ENCODE measurements around the gene ANKEF1.

Gene ANKEF1

GRCh38 chr20:10089871-10090587 is 55.2 kb downstream of the ANKEF1 start:
- DNase-seq (ENCODE audit: low read depth): no peak

DNA sequence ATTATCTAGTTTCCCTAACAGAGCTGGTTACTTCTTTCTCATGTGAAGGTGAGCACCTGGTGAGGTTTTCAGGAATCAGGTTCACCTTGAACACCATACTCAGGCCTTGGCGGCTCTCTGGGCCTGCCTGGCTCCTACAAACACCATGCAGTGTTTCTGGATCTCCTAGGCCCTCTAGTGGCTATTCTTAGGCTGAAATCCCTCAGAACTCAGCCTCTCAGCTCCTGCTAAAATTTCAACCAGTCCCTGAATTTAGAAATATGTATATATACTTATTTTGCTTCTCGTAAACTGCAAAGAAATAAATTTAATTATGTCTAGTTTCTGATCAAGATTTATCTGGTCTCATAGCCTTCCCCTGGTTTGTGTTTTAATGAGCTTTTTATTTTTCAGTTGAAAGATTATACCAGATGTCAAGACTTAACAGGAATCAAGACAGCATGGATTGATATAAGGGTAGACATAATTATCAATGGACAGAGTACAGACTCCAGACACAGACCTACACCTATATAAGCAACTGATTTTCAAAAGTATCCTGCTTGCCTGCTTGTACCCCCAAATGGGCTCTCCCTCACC is 55.9 kb downstream of the ANKEF1 start:
- no peak for DNase-seq (ENCODE audit: low read depth)

DNA sequence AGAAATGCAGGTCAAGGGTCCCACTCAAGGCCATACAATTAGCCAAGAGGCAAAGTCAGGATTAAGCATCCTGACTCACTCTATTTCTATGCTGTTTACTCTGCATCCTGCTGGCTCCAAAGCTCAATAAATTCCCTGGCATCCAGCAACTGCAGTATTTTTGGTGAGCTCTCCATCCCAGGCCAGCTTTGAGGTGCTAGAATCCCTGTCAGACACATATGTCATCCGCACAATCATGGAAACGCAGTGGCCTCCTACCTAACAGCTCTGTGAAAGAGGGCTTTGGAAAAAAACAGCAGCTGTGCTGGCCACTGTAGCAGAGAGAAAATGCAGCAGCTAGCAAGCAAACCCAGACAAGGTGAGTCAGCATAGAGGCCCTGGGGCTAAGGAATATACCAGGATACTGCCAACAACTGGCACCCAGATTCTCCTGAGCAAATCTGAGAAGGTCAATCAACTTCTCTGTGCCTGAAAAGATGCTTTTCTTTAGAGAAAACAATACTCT is 58.4 kb downstream of the ANKEF1 start:
- DNase-seq (ENCODE audit: low read depth): no peak

DNA sequence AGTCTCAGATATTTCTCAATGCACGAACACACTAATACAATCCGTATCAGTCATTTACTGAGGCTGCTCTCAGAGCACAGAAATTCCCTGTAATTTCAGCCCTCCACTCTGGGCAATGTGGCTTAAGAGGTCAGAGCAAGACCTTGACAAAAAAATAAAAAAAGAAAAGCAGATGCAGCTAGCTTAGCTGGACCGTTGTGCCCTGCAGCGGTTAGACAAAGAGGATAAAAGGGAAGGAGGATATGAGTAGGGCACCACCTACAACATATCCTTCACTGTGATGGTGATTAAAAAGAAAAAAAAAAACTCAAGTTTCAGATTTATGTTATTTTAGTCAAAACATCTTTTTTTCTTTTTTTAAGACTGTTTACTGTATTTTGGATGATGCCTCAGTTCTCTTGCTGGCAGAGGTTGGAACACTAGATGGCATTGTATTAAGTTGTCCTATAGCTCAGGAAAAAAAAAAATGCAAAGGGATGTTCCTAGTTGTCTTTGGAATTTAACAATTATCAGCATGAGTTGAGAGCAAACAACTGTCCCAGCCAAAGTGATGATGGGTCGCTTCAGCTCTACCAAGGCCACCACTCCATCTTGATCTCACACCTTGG is 59.9 kb downstream of the ANKEF1 start:
- no peak for DNase-seq (ENCODE audit: low read depth)

- no peak for DNase-seq (ENCODE audit: low read depth)
These were observed 62.0 kb downstream of the ANKEF1 start for GRCh38 chr20:10096790-10097189.

GRCh38 chr20:10105046-10105445 is 70.3 kb downstream of the ANKEF1 start:
- DNase-seq (ENCODE audit: low read depth): no peak

Measured in stimulated activated CD8-positive, alpha-beta memory T cell treated with anti-CD3 and anti-CD28 coated beads, Interleukin-12 subunit alpha, Interleukin-12 subunit beta, amount 100 ng/mL, for 4 hours (primary cell).